GM18505 (cell line): ENCODE results near the gene PTTG1IP.
"Not testable (repeated sequence)": the region's sequence is repeated elsewhere in the genome, so short reads cannot be mapped to it uniquely, and the experiment has no call there.

Source experiments
- ATAC-seq: cut with Tn5 transposase; IDR thresholded peaks from one replicate; pipeline ENCODE4 v1.9.1; 2021; ENCODE audit not compliant: unreplicated experiment
- POLR2A ChIP-seq: IDR thresholded peaks from 4 replicates; pipeline ENCODE4 v1.6.1; 2011; ENCODE audit warnings: borderline replicate concordance; ENCODE audit not compliant: insufficient read depth, insufficient read length; ENCODE audit errors: extremely low read depth

Gene PTTG1IP

GRCh38 chr21:44888581-44889550 is 15.4 kb upstream of the PTTG1IP start:
- ATAC-seq = no peak

GRCh38 chr21:44887807-44888580 is 14.5 kb upstream of the PTTG1IP start:
- TF ChIP-seq POLR2A = no peak
- no peak for ATAC-seq

More at GRCh38 chr21:44888581-44889550, 15.4 kb upstream of the PTTG1IP start:
- TF ChIP-seq POLR2A = no peak

GRCh38 chr21:44887126-44887806 is 13.8 kb upstream of the PTTG1IP start:
- TF ChIP-seq POLR2A = no peak
- ATAC-seq = no peak

- ATAC-seq = no peak
- no peak for TF ChIP-seq POLR2A
Observed at GRCh38 chr21:44886113-44887075, 12.9 kb upstream of the PTTG1IP start.

GRCh38 chr21:44885615-44886014 is 12.1 kb upstream of the PTTG1IP start:
- no peak for TF ChIP-seq POLR2A
- no peak for ATAC-seq

- ATAC-seq = no peak
- TF ChIP-seq POLR2A = no peak
Observed at GRCh38 chr21:44884097-44884496, 10.6 kb upstream of the PTTG1IP start.

GRCh38 chr21:44883250-44883649 is 9.8 kb upstream of the PTTG1IP start:
- TF ChIP-seq POLR2A = no peak
- ATAC-seq = no peak

- TF ChIP-seq POLR2A = no peak
- ATAC-seq = no peak
Observed at GRCh38 chr21:44881198-44881872, 7.8 kb upstream of the PTTG1IP start.

GRCh38 chr21:44880405-44881197 is 7.1 kb upstream of the PTTG1IP start:
- TF ChIP-seq POLR2A = no peak
- no peak for ATAC-seq

- ATAC-seq = not testable (repeated sequence)
Observed at GRCh38 chr21:44879238-44879637, 5.7 kb upstream of the PTTG1IP start.
